Ammon's horn (tissue), 1 donor: ENCODE results near the gene USP34.
A peak's percentile ranks its signal among the peaks of the same experiment; 100 is the strongest.
"Not testable (repeated sequence)": the region's sequence is repeated elsewhere in the genome, so short reads cannot be mapped to it uniquely, and the experiment has no call there.

ENCODE experiments used
- DNase-seq: peaks from one replicate; pipeline ENCODE4 v3.0.0-alpha.2; 2016; ENCODE audit warnings: low spot score

The USP34 gene

DNA sequence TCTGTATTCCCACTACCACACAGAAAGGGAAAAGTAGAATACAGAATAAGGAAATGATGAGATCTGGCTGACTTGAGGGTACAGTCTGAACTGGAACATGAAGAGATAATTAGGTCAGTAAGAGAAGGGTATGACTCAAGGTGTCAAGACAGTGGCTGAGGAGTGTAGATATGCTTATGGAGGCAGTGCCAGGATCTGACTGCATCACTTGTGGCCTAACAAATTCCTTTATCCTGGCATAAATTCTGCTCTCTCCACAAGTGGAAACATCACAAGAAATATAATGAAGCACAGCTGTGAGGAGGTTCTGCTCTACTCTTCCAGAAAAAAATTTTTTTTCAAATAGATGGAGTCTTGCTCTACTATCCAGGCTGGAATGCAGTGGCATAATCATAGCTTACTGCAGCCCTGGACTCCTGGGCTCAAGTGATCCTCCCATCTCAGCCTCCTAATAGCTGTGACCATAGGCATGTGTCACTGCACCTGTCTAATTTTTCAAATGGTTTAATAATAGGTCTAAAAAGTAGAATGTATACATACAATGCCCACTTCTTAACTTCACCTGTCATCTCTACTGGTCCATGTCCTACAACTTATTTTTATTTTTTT lies 223.6 kb downstream of the USP34 start:
- DNase-seq: no peak

DNA sequence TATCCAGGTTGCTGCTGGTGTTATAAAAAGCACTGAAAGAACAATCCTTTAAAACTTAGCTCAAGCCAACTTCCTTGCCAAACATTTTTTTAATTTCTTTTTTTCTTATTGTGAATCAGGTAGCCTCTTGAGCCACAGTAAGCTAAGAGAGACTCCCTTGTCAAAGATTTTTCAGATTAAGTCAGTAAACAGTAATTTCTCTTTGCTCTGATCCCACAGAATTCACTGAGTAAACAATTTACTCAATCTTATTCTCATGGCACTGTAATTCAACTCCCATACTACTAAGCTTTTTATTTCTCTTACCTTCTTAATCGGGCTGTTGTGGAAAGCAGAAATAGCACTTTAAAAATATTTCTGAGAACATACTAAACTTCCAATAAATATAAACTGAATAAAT lies 226.2 kb downstream of the USP34 start:
- DNase-seq: no peak

DNA sequence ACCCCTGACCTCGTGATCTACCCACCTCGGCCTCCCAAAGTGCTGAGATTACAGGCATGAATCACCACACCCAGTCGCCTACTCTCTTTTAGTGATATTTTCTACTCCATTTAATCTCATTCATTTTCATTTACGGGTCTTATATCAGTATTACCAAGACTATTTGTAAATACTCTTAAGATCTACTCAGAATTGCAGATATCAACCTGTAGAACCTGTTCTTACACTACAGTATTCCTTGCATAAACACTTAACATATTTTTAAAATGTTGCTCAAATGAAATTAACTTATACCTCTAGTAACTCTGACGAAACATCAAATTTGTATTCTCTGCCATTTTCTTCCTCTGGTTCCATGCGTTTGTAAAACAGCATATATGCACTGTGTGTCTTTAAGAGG lies 229.6 kb downstream of the USP34 start:
- no peak for DNase-seq

DNA sequence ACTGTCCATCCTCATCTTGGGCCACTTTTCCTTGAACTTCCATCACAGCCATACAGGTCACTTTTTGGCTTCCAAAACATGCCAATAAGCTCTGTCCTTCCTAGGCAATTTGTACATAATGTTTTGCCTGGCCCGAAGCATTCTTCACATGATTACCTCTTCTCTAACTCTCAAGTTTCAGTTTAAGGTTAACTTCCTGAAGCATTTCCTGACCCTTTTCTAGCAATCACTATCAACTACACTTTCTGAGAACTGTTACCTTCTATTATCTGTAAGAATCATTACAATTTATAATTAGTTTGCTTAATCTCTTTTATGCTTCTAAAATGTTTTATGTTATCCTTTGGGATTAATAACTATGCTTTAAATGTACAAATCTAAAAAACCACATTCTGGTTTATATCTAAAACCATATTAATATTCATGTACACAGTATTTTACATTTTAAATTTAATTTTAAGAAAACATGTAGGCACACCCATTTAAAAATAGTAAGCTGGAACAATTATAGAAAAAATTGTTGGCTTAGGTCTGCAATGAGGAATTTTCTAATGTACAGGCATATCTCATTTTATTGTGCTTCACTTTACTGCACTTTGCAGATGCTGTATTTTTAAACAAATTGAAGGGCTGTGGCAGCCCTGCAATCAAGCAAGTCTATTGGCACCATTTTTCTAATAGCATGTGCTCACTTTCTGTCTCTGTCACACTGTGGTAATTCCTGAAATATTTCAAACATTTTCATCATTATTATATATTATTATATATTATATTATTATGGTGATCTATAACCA lies 232.5 kb downstream of the USP34 start:
- DNase-seq: no peak

DNA sequence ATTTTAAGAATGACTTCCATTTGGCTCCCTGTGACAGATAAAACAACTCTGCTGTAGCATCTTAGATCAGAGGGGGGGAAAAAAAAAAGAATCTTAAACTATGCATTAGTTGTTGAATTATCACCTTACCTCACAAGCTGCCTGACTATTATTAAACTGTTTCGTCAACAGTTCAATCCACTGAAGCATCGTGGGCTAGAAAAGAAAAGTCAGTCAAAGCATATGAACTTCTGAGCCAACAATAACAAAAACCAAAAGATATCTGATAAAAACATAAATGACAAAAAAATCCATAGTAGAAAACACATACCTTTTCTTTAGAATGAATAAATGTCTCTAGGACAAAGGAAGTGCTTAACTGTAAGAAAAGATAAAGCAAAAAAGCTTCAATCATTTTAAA lies 235.2 kb downstream of the USP34 start:
- DNase-seq: no peak

DNA sequence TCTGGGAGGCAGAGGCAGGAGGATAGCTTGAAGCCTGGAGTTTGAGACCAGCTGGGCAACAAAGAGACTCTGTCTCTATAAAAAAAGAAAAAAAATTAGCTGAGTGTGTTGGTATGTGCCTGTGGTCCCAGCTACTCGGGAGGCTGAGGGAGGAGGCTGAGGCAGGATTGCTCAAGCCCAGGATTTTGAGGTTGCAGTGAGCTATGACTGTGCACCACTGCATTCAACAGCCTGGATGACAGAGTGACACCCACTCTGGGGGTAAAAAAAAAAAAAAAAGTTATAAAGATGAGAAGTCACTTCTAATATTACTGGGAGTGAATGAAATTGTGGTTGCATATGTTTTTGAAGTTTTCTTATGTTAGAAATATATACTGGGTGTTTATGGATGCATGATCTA lies 237.3 kb downstream of the USP34 start:
- DNase-seq: no peak

DNA sequence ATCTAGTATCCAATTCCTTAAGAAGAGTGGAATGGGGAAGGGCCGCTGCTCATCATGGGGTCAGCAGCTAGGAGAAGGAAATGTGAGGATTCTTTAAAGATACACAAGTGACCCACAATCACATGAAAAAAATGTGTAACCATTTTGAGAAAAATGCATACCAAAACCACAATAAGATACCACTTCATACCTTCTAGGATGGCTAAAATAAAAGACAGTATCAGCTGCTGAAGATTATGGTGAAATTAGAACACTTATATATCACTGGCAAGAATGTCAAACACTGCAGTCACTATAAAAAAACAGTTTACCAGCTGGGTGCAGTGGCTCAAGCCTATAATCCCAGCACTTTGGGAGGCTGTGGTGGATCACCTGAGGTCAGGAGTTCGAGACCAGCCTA lies 241.0 kb downstream of the USP34 start:
- DNase-seq: no peak

DNA sequence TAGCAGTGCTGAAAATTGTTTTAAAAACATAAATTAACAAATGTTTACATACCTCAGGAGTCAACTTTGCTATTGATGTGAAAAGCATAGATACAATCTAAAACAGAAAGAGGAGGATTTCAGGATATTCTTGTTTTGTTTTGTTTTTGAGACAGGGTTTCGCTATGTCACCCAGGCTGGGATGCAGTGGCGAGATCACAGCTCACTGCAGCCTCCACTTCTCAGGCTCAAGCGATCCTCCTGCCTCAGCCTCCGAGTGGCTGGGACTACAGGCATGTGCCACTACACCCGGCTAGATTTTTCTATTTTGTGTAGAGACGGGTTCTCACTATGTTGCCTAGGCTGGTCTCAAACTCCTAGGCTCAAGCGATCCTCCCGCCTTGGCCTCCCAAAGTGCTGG lies 248.3 kb downstream of the USP34 start:
- DNase-seq: no peak

DNA sequence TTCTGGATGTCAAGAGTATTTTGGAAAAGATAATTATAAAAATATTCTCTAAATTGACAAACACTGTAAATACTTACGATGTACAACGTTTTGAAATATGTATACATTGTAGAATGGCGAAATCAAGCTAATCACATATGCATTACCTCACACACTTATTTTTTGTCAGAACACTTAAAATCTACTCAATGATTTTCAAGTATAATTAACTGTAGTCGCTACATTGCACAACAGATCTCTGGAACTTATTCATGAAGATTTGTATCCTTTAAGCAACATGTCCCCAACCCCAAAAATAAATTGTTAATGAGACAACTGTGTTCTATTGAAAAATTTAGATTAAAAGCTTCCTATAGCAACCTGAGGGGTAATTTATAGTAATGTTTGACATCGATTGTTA lies 249.1 kb downstream of the USP34 start:
- no peak for DNase-seq

DNA sequence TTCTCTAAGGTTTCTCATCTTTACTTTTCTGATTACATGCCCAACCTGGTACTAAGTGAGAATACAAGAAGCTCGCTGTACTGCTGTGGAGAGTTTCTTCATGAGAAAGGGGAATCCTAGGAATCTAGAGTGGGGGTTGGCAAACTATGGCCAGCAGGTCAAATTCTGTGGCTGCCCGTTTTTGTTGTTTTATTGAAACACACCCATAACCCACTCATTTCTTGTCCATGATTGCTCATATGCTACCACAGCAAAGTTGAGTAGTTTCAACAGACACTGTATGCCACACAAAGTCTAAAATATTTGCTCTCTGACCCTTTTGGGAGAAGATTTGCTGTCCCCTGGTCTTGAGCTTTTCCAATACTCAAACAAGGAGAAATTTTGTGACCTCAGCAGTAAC lies 250.1 kb downstream of the USP34 start:
- no peak for DNase-seq

DNA sequence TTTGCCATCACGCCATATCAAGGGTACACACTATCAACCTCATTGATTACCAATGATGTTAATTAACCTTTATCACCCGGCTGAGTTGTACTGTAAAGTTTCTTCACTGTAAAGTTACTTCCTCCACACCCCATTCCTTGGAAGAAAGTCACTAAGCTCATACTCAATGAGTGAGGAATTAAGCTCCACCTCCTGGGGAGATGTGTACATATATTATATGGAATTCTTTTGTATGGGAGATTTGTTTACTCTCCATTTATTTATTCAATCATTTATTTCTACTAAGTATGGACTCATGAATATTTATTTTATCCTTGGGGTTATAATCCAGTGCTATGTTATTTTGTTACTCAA lies 252.1 kb downstream of the USP34 start:
- no peak for DNase-seq

DNA sequence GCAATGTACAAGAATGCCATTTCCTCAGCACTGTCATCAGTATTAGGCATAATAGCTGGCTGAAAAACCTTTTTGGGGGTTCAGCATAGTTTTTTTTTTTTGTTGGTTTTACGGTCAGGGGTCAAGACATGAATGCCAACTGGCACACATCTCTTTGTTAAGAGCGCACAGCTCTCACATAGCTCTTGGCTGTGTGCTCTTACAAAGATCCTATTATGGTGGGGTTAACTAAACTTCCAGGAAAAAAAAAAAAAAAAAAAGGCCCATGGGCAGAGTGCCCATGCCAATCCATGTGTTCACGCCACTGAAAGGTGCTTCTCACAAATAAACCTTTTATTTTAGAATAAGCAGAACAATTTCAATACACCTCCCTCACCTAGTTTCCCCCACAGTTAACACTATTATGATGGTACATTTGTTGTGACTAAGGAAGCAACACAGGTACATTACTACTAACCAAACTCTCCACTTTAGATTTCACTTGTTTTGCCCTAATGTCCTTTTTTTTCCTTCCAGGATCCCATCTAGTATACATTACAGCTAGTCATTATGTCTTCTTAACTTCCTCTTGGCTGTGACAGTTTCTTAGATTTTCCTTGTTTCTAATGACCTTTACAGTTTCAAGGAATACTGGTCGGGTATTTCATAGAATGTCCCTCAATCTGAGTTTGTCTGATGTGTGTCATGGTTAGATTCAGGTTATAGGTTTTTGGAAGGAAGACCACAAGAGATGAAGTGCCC lies 252.6 kb downstream of the USP34 start:
- DNase-seq: no peak

DNA sequence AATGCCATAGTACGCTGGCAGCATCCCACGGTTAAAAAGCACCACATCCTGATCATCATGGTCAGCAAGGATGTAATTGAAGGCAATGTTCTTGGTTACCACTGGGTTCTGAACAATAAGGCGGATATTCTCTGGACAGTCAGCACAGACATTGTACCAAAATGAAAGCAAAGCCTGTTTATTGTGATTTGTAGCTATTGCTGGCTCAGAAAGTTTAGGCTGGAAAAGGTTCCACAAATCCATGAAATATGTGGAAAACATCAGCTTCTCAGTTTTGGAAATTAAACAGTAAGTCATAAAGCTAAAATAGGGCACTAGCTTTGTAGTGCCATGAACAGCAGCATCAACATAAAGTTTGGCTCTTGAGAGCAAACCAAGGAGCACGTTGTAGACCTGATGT lies 256.7 kb downstream of the USP34 start:
- DNase-seq: peak; percentile 14

DNA sequence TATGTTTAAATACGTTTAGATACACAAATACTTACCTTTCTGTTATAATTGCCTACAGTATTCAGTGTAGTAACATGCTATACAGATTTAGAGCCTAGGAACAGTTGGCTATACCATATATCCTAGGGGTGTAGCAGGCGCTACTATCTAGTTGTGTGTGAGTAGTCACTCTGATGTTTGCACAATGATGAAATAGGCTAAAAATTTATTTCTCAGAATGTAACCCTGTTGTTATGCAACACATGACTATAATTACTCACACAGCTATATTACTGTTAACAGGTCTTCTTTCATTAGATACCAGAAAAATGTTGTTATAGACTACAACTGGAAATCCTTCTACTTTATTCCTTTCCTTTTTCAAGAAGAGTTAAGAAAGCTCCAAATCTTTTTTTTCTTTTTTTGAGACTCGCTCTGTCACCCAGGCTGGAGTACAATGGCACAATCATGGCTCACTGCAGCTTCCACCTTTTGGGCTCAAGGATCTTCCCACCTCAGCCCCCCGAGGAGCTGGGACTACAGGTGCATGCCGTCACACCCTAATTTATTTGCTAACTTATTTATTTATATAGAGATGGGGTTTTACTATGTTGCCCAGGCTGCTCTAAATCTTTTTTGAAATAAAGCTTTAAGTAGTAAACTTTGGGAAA lies 260.4 kb downstream of the USP34 start:
- DNase-seq: no peak

DNA sequence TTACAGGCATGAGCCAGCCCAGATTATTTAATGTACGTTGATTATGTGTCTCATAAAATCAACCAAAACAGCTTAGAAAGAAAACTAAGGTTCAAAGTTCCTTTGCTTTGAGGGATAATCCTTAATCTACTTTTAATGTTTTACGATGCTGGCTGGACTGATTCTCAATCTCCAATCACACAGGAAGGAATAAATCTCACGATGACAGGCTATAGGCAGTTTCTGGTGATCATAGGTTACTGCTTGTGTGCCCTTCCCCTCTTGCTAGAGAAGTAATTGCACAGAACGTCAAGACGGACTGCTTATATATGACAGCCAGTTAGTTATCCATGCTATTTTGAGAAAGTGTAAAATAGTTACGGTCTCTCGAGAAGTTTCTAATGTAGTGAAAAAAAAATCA lies 265.8 kb downstream of the USP34 start:
- no peak for DNase-seq

DNA sequence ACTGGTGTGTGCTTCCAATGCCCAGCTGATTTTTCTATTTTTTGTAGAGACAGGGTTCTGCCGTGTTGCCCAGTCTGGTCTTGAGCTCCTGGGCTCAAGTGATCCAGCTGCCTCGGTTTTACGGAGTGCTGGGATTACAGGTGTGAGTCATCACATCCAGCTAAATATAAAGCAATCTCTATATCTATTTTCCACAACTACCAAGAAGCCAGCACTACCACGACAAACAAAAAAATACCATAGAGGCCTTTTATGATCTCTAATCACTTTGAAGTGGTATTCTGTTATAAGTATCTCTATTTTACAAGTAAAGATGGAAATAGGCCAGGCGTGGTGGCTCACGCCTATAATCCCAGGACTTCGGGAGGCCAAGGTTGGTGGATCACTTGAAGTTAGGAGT lies 274.2 kb downstream of the USP34 start:
- DNase-seq: no peak

DNA sequence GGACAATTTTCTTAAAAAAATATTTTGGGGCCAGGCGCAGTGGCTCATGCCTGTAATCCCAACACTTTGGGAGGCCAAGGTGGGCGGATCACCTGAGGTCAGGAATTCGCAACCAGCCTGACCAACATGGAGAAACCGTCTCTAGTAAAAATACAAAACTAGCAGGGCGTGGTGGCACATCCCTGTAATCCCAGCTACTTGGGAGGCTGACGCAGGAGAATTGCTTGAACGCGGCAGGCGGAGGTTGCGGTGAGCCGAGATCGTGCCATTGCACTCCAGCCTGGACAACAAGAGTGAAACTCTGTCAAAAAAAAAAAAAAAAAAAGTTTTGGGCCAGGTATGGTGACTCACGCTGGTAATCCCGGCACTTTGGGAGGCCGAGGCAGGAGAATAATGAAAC lies 276.2 kb downstream of the USP34 start:
- not testable (repeated sequence) for DNase-seq

DNA sequence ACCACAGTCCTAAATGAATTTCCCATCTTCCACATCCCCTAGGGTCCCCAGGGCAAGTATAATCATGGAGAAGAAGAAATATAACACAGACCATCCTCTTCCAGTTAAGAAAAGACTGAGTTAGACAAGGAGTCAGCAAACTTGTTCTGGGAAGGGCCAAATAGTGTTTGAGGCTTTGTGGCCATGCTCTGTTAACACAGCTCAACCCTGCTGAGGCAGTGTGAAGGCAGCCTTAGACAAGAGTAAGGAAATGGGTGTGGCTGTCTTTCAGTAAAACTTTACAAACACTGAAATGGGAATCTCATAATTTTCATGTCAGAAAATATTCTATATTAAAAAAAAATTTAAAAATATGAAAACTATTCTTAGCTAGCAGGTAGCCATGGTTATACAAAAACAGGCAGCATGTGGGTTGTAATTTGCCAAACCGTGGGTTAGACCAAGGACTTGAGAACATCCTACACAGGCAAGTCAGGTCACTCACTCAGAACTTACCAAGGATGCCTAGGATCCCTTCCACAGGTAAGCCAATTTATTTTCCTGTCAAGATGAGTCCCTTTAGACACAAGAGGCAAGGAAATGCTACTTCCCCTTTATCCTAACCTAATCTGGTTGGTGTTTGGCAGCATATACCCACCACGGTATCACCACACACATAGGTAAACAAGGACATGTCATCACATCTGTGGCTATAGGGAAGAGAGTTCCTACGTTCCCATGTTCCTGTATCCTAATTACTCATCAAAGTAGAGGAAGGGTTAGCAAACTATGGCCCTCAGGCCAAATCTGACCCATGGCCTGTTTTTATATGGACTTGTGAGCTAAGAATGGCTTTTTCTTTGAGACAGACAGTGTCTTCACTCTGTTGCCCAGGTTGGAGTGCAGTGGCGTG lies 277.0 kb downstream of the USP34 start:
- no peak for DNase-seq

DNA sequence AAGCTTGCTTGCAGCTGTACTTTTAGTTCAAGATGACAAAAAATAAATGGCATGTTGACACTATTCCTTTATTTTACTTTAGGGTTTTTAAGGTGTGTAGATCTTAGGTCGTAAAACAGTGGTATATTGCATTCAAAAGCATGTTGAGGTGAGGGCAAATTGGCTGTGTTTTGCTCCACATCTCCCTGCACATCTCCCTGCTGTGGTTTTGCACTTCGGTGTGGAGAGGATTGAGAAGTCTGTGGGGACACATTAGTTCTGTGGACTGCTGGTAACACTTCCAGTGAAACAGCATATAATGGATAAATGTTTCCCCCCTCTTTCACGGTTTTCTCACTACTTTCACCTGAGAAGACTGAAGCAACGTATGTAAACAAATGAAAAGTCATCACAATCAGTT lies 283.8 kb downstream of the USP34 start:
- DNase-seq: no peak

DNA sequence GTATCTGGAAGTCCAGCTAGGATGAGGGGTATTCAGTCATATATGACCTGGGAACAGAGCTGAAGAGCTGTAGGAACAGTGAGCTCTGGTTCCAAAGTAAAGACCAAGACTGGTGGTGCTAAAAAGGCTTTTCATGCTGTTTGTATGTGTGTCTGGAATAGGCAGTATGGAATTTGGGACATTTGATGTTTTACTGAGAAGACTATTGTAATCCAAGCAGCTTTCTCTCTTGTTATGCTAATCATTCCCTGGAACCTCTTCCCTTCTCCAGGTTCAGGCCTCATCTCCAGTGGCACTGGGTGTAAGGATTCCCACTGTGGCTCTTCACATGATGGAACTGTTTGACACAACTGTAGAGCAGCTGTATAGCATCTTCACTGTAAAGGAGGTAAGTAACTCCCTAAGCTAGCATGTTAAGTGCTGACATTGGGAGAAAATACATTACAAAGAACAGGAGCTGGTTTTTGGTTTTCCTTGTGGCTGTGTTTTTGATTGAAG lies 285.6 kb downstream of the USP34 start:
- DNase-seq: no peak

DNA sequence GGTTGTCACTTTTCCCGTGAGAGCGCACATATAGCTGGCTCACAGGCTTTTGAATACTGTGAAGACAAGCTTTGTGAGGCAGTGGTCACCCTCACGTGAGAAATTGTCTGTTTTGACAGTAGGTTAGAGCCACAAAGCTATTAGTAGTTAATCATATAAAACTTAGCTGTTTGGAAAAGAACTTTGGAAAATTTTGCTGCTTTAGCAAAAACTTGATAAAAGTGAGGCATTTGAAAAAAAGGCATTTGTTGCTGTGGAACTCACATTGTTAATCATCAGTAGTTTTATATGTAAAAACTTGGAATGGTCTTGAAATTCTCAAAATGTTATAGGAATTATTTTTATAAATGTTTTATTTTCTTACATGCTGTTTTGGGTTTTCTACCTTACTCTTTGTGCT lies 286.6 kb downstream of the USP34 start:
- DNase-seq: no peak

DNA sequence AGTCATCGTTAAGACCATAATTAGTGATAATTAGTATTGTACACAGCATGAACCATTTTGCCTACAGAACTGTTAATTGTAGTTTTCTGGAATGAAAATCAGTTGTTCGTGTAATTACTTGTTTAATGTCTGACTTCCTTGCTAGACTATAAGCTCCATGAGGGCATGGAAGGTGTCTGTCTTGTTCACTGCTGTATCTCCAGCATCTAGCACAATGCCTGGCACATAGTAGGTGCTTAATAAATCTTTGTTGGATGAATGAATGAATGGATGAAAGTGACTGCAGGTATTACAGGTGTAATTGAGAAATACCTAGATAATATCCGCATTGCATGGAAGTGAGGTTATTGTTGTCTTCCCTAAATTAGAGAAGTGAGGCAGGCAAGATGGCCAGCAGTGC lies 287.1 kb downstream of the USP34 start:
- DNase-seq: no peak
